GM10248 (cell line): ENCODE results near the gene SLC4A1AP.

Experiments used
- CTCF ChIA-PET: fragments of 300-600 bp; sonication (Branson Sonifier 250); formaldehyde crosslinking; extraction: SDS; loops from one replicate; lab custom pipeline; 2021; ENCODE audit warnings: antibody characterized with exemption; lab: Yijun Ruan, JAX
- POLR2A ChIA-PET: fragments of 350-650 bp; sonication (Branson Sonifier 250); formaldehyde crosslinking; extraction: SDS; loops from one replicate; lab custom pipeline; 2020; ENCODE audit warnings: antibody characterized with exemption; lab: Yijun Ruan, JAX
- DNase-seq: peaks from one replicate; pipeline ENCODE4 v3.0.0; 2012; ENCODE audit errors: extremely low spot score
- CTCF ChIP-seq: IDR thresholded peaks from 2 replicates; pipeline ENCODE4 v1.5.1; 2012; ENCODE audit warnings: mild to moderate bottlenecking, low read depth; ENCODE audit errors: extremely low read depth, missing control alignments, control extremely low read depth

The SLC4A1AP gene

GRCh38 chr2:27723372-27724144 is 59.9 kb downstream of the SLC4A1AP start:
- DNase-seq: peak; percentile 56
- CTCF ChIA-PET: interaction anchor here (0.7 to 3.1 kb wide), 21 partner anchors 8 to 730 kb away, joined by 3 to 33 read pairs (median 4); partner anchors contain the start of gene FOSL2
- POLR2A ChIA-PET: no interaction called here
- peak; percentile 53 for TF ChIP-seq CTCF

- POLR2A ChIA-PET: no interaction called here
- TF ChIP-seq CTCF: no peak
- CTCF ChIA-PET: interaction anchor here (1.0 to 3.1 kb wide), 11 partner anchors 8 to 711 kb away, joined by 3 to 33 read pairs (median 10); no protein-coding TSS in a partner anchor
- no peak for DNase-seq
These were observed 60.5 kb downstream of the SLC4A1AP start for GRCh38 chr2:27724191-27724590.

GRCh38 chr2:27724905-27725701 is 61.4 kb downstream of the SLC4A1AP start:
- CTCF ChIA-PET: interaction anchor here (0.9 to 3.1 kb wide), 8 partner anchors 8 to 607 kb away, joined by 3 to 33 read pairs (median 7); no protein-coding TSS in a partner anchor
- POLR2A ChIA-PET: no interaction called here
- no peak for TF ChIP-seq CTCF
- DNase-seq: no peak

GRCh38 chr2:27727257-27727656 is 63.6 kb downstream of the SLC4A1AP start:
- DNase-seq: no peak
- CTCF ChIA-PET: interaction anchor here (1.5 to 1.8 kb wide), 2 partner anchors 23 to 44 kb away, joined by 4 to 6 read pairs; no protein-coding TSS in a partner anchor
- no peak for TF ChIP-seq CTCF
- POLR2A ChIA-PET: no interaction called here

GRCh38 chr2:27728081-27728858 is 64.6 kb downstream of the SLC4A1AP start:
- ChIA-PET POLR2A (no interaction called here), CTCF (interaction anchor here (1.4 to 1.7 kb wide), 2 partner anchors 14 to 23 kb away, joined by 3 read pairs; no protein-coding TSS in a partner anchor)
- no peak for TF ChIP-seq CTCF
- DNase-seq: no peak
